NCI-H2196 (cell line): ENCODE data around the gene TBC1D22A.

ENCODE experiments used
- DNase-seq: peaks from one replicate; lab custom pipeline; 2025; ENCODE audit not compliant: unreplicated experiment; lab: John Stamatoyannopoulos, UW

The TBC1D22A gene

DNA sequence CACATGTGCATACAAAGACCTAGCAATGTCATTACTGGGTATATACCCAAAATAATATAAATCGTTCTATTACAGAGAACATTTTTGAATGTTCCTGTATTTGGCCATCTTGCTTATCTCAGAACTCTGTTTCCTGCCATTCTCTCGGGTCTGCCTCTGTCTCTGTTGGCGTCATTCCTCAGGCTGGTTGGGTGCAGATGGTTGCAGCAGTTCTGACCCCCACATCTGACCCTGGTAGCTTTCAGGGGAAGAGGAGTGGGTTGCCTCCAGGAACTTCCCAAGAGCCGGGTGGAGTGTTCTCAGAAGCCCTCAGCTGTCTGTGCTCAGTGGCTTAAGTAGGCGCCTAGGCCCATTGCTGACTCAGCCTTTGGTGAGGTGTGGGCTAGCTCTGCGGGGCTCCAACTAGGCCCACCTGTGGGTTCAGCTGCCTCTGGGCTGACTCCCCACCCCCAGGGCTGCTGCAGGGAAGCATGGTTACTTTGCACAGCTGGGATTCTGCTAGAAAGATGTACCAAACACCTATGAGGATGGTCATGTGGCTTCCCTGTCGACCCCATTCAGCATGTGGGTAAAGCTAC, 114.0 kb downstream of the TBC1D22A start:
- no peak for DNase-seq

DNA sequence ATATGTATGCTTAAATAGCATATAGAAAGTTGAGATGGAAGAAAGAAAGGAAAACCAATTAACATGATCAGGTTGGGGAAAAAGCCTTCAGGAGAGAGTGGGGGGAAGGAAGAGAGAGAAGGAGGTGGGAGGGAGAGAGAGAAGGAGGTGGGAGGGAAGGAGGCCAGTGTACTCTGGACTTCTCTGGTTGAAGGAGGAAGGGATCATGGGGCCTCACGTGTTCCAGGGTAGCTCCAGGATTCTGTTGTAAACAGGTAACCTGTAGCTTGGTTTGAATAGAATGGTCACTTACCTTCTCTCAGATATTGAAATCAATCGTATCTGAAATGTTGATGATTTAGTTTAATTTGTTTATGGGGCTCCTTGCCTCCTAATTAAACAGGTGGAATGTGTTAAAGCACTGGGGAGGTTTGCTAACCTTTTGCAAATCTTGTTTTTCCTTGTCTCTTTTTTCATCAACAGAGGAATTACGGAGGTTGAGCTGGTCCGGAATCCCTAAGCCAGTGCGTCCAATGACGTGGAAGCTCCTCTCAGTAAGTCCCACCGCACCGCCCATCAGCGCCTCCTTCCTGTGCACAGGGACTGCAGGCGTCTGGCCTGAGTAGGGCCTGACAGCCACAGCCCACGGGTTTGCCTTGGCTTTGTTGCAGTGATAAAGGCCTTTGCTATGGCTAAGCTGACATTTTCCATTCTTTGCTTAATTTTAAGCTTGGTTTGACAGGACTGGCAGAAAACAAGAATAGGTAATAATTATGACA, 115.9 kb downstream of the TBC1D22A start:
- no peak for DNase-seq

DNA sequence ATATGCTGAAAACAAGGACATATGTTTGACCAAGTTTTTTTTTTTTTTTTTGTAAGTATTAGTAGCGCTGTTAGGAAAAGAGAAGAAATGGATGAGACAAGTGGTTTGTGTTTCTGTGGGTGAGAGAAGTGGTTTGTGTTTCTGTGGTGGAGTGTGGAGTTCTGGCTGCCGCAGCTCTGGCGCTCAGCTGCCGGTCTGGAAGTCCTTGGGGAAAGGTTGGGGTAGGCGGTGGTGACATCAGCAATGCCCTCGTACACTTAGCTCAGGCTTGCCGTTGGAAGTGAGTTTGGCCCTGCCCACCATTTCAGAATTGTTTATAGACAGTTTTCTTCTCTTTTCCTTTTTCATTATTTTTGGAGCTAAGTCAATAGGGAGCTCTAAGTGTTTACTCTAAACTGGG, 116.6 kb downstream of the TBC1D22A start:
- no peak for DNase-seq

DNA sequence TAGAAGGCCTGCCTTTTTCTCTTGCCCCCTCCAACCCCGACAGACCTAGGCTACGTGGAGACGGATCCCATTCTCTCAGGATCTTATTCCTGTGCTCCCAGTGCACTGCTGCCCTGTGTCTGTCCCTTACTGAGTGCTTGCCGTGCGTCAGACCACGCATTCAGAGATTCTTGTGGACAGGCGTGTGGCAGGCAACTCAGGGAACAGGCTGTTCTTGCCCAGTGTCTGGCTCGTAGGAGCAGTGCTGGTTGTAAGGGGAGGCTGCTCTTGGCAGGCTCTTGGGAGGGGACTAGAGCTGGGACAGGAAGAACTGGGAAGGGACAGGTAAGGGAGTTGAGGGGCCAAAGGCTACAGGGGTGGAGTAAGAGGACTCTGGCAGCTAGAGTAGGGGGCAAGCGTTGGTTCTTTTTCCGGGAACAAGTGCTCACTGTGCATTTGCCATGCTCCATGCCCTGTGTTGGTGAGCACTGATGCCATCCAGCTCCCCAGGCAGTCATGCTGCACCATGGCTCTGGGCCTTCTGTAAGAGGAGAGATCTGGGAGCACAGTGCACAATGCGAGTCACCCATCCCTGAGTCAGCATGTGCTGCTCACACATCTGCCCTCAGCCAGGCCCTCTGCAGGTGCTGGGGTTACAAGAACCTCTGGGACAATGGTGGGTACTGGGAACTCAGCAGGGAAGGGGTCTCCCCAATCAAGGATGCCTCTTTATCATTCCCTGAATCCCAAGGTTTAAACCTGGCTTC, 119.1 kb downstream of the TBC1D22A start:
- DNase-seq: no peak

DNA sequence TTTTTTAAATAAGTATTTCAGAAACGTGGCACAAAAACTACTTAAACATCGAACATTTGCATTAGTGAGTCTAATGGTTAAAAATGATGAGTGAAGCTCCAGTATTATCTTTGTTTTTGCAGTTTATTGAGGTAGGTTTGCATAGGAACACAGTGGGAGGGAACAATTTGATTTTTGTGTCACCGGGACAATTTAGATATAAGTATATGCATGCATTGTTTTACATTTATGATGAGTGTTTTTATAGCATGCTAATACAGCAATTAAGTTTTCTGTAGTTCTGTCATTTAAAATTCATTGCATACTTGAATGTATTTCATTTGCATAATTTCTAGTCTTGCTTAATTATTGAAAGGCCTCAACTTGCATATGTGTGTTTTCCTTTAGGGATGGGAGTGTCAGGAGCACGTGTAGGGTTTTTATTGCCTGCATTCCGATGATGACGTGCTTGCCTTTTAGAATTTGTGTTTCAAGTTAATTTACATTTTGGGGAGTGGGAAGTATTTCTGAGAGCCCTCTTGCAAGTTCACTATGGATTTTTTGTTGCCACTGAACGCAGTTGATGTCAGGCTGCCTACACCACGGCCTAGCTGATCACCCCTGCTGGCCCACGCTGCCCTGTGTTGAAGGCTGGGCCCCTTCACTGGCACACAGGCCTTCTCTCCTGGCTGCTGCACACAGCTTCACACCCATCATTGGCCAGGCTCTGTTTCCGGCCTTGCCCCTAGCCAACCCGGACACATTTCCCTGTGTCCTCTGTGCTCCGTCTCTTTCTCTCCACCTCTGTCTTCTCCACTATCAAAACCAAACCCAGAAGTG, 120.9 kb downstream of the TBC1D22A start:
- no peak for DNase-seq

DNA sequence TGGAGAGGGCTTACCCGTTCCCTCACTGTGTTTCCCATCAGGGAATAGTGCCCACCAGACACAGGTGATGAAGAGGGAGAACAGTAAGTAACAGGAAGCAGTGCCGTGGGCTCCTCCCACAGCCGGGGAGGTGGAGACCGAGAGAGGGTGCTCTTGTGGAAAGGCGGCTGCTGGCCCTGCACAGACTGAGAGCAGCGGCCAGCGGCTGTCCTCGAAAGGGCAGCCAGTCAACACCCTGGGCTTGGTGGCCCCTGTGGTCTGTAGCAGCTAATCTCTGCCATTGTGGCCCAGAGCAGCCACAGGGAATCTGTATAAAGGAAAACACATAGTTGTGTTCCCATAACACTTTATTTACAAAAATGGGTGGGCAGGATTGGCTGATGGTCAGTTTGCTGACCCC, 121.9 kb downstream of the TBC1D22A start:
- DNase-seq: no peak

DNA sequence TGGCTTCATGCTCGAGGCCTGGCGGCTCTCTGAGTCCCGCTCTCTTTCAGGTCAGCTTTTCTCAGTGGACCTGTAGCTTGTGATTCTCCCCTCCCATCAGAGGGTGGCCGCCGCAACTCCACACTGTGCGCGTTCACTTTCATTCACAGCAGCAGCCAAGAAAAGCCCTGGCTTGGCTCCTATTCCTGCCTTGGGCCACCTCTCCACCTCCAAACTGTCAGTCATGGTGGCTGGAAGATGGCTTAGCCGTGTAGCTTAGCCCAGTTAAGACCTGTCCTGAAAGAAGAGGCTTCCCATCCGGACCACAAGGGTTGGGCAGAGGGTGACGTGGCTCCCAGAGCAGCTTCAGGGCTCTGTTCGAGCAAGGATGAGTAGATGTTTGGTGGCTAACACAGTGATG, 125.5 kb downstream of the TBC1D22A start:
- no peak for DNase-seq

DNA sequence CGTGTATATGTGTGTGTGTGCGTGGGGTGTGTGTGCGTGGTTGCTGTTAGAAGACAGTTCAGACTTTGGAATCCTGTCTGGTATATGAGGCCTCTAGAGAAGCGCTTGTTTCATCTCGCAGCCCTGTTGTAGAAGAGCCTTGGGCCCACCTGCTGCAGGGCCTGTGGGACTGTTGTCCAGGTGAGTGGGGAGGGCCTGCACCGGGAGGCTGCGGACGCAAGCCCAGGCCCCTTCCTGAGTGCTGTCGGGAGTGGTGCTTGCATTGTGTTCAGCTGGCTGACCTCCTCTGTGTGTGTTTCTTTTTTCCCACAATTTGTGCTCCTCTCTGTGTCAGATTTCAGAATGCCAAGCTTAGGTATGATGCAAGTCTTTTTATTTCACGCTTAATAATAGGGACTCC, 128.4 kb downstream of the TBC1D22A start:
- no peak for DNase-seq

DNA sequence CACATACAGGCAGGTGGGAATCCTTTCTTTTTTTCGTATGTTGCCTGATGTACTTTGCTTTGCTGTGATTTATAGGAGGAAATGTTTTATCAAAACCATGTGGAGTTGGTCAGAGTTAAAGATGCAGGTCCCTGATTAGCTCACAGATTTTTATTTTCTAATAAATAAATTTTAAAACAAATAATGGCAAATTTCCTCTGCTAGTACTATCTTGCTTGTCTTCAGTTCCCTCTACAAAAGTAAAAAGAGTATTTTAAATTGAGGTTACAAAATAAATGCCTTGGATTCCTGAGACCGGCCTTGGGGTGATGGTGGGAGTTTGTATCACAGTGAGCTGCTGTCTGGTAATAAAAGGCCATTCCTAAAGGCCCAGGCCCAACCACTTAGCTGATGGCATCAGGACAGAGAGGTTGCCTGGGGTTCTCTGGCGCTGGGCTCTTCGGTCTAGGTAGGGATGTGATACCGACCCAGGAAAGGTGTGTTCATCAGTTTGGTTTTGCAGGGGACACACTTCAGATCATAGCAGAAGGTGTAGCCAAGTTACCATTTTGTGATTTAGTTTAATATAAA, 129.0 kb downstream of the TBC1D22A start:
- no peak for DNase-seq

DNA sequence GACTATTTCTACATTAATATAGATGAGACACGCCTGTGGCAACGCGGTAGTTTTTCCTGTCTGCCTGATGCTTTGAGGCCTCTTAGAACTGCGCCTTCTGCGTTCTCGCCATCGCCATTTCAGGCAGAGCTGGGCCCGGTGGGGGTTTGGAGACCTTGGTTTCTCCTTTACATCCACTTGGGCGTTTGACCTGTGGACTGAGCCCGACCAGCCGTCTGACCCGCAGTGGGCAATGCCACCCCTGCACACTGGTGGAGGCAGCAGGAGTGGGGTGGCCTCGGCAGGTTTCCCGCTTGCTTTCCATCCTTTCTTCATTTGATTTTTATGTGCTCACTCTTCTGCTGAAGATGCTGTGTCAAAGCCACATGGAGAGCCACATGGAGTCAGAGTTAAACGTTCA, 130.4 kb downstream of the TBC1D22A start:
- DNase-seq: no peak

DNA sequence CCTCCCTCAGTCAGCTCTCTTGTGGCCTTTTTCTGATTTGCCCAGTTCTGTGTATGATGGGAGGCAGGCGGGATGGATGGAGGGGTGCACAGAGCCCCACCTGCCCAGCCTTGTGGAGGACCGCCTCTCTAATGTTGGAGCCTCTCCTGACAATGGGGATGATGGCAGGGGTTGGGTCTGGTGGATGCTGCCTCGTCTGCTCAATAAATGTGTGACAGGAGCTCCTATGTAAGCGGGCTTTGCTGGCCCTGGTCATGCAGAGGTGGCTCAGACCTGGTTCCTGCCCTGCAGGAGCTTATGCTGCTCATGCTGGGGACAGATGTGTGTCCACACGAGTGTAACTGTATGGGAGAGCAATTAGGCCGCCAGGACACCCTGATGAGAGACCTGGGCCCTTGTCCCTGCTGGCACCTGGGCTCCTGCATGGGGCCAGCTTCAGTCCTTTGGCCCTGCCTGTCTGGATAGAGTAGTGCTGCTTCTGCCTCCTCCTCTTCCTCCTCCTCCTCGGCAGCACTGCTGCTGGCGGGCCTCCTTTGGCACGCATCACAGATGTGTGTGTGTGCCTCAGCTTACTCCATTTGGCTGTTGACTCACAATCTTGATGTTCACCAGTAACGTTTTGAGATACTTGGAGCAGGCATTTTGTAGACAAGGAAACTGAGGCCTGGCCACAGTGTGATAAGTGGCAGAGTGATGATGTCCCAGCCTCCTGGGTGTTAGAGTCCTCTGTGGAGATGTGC, 131.0 kb downstream of the TBC1D22A start:
- DNase-seq: no peak

DNA sequence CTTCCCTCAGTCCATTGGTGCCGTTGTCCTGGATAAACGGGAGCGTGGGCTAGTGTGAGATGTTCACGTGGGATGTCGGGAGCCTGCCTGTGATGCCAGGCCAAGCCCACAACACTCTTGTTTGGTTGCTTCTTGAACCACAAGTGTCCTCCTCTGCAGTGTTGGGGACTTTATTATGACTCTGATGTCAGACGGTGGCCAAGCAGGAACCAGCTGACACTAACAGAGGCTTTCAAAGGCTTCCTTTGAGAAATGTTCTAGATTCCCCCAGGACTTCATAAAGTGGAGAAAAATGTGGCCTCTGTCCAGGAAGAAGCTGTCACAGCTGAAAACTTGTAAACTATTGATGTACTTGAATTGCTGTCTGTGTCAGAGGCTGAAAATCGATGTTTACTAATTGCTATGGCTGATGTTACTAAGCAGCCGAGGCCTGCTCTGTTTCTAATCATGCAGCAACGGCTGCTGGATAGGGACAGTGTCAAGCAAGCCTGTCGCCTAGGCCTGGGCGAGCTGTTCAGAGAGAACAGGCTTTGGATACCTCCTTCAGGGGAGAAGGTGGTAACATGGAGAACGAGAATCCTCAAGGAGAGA, 131.7 kb downstream of the TBC1D22A start:
- no peak for DNase-seq

DNA sequence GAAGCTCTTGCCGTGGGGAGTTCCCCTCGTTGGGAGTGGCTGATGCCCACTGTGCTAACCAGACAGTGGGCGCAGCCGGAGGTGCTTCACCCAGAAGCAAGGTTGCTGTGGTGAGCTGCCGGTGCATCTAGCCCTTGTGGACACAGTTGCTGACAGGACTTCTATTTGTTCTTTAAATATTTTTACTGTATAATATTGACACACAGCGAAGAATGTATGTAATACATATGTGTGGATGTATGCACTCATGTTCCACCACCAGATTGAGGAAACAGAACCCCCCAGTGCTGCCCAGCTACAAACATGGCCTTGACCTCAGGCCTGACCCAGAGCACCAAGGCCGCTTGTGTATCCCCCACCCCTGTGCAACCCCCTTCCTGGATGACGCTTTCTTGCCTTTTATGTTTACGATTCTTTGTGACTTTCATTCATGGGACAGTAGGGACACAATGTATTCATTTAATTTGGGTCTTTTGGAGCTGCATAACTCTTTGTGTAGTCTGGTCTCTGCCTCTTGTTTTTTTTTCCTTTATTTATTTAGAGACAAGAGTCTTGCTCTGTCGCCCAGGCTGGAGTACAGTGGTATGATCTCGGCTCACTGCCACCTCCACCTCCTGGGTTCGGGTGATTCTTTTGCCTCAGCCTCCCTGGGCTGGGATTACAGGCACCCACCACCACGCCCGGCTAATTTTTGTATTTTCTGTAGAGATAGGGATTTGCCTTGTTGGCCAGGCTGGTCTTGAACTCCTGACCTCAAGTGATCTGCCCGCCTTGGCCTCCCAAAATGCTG, 132.6 kb downstream of the TBC1D22A start:
- DNase-seq: no peak

DNA sequence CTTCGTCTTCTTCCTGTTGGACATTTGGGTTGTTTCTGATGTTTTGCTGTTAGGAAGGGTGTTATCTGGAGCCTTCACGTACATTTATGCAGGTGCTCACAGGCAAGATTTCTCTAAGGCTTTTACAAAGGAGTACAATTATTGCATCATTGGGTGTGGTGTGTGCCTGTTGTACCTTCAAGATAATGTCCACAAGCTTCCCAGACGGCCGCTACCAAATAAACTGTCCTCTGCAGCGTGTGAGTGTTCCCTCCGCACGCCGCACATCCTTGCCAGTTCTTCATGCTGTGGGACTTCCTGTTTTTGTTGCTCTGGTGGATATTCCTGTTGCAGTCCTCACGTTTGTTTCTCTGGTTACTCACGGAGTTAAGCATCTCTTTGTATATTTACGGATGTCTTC, 133.3 kb downstream of the TBC1D22A start:
- no peak for DNase-seq

DNA sequence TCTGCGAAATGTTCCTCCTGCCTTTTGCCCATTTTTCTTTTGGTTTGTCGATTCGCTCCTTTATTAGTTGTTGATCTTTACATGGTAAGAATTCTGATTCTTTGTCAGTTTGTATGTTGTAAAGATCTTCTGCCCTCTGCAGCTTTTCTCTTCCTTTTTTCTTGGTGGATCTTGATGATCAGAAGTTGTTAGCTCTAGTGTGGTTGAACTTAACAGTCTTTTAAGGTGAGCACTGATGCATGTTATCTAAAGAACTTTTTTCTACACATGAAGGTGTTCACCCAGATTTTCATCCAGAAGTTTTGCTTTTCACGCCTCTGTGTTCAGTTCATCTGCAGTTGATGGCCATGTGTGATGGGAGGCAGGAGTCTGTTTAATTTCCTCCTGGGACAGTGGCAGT, 133.7 kb downstream of the TBC1D22A start:
- DNase-seq: no peak

DNA sequence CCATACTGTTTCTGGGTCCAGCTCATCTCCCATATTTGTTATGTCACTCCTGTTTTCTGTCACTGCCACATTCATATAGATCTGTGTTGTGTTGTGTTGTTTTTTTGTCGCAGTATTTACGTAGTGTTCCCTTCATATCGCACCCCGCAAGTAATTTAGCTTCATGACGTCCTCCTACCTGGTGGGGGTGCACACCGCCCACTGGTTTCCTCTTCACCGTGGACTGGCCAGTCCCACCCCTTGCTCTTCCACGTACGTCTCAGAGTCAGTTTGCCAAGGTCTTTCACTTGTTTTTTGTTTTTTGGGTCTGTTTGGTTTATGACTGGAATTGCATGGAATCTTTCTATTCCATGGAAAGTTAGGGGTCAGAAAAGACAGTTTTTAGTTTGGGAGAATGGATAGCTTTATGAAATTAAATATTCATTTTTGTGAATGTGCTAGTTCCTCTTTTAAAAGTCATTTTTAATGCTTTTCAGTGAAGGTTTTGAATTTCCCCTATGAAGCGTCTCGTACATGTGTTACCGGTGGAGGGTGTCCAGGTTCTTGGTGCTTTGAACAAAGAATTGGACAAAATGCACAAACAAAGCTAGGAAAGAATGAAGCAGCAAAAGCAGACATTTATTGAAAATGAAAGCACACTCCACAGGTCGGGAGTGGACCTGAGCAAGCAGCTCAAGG, 134.3 kb downstream of the TBC1D22A start:
- no peak for DNase-seq

DNA sequence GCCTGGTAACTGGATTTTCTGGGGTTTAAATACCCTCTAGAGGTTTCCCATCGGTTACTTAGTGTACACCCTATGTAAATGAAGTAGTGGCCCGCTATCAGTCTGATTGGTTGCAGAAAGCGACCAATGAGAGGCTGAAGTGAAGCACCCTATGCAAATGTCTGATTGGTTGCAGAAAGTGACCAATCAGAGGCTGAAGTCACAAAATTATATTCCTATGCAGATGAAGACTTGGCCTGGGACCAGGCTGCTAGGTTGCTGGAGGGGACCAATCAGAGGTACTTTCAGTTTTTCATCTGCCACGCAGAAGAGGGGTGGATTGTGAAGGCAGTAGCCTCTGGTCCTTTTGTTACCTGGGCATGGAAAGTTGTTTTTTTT, 134.8 kb downstream of the TBC1D22A start:
- peak; percentile 69 for DNase-seq

DNA sequence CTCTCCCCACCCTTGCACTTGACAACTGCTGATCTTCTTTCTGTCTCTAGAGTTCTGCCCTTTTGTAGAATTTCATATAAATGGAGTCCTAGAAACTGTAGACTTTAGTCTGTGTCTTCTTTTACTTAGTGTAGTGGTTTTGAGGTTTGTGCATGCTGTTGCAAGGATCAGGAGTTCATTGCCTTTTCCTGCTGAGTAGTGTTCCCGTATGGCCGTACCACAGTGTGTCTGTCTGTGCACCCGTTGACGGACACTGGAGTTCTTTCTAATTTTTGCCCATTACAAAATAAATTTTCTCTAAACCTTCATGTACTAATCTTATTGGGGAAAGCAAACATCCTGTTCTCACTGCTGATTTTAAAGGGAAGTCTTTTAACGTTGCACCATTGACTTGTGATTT, 138.1 kb downstream of the TBC1D22A start:
- no peak for DNase-seq

DNA sequence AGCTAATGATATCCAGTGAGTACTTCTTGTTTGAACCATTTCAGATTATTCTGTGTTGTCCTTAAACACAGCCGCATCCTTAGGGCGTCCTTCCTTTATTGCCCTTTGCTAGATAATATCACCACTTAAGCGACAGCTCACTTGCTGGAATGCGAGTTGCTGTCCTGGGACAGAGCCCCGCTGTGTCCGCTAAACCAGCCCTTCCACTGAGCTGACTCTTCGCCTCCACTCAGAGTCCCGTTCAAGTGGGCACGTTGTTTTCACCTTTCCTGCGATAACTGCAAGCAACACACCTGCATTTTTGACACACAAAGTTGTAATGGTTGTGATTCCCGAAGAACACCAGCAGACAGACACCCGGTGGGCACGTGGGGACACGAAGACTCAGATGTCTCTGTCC, 140.0 kb downstream of the TBC1D22A start:
- DNase-seq: no peak
